ENCODE data around the gene ZSWIM4.
"Not testable (repeated sequence)": the region's sequence is repeated elsewhere in the genome, so short reads cannot be mapped to it uniquely, and the experiment has no call there.

ZSWIM4 gene

GRCh38 chr19:13778847-13779246, 16.4 kb upstream of the ZSWIM4 start:
- no peak for DNase-seq

- DNase-seq = not testable (repeated sequence)
Observed at GRCh38 chr19:13779794-13780193, 15.4 kb upstream of the ZSWIM4 start.

GRCh38 chr19:13781547-13781946, 13.7 kb upstream of the ZSWIM4 start:
- peak; percentile 81 for DNase-seq

GRCh38 chr19:13782537-13782936, 12.7 kb upstream of the ZSWIM4 start:
- no peak for DNase-seq

GRCh38 chr19:13783565-13784500, 11.4 kb upstream of the ZSWIM4 start:
- no peak for DNase-seq

GRCh38 chr19:13784731-13785452, 10.4 kb upstream of the ZSWIM4 start:
- peak; percentile 23 for DNase-seq

GRCh38 chr19:13788991-13789390, 6.3 kb upstream of the ZSWIM4 start:
- no peak for DNase-seq

- no peak for DNase-seq
Observed at GRCh38 chr19:13790354-13790753, 4.9 kb upstream of the ZSWIM4 start.

GRCh38 chr19:13793317-13793716, 1.9 kb upstream of the ZSWIM4 start:
- not testable (repeated sequence) for DNase-seq

- DNase-seq = no peak
Observed at GRCh38 chr19:13794398-13794756, 866 bp upstream of the ZSWIM4 start.

- peak; percentile 39 for DNase-seq
Observed at GRCh38 chr19:13795595-13796300, 505 bp downstream of the ZSWIM4 start.

- DNase-seq = no peak
Observed at GRCh38 chr19:13796301-13797057, 1.2 kb downstream of the ZSWIM4 start.

- no peak for DNase-seq
Observed at GRCh38 chr19:13797058-13797440, 1.8 kb downstream of the ZSWIM4 start.

GRCh38 chr19:13797870-13798269, 2.6 kb downstream of the ZSWIM4 start:
- no peak for DNase-seq

GRCh38 chr19:13799669-13800068, 4.4 kb downstream of the ZSWIM4 start:
- no peak for DNase-seq

- DNase-seq = no peak
Observed at GRCh38 chr19:13803038-13803437, 7.8 kb downstream of the ZSWIM4 start.

GRCh38 chr19:13804830-13805683, 9.8 kb downstream of the ZSWIM4 start:
- DNase-seq = no peak

GRCh38 chr19:13806728-13807127, 11.5 kb downstream of the ZSWIM4 start:
- DNase-seq = no peak

GRCh38 chr19:13807421-13808021, 12.3 kb downstream of the ZSWIM4 start:
- no peak for DNase-seq

GRCh38 chr19:13808856-13809255, 13.6 kb downstream of the ZSWIM4 start:
- no peak for DNase-seq

- DNase-seq = no peak
Observed at GRCh38 chr19:13812544-13812943, 17.3 kb downstream of the ZSWIM4 start.

Data from NCI-H1105 (cell line).